CD4-positive, alpha-beta T cell treated with Interleukin-15 for 4 hours (primary cell): ENCODE results near the gene TMEM39B.
"Not testable (repeated sequence)": the region's sequence is repeated elsewhere in the genome, so short reads cannot be mapped to it uniquely, and the experiment has no call there.

Experiments
- DNase-seq: peaks from one replicate; pipeline ENCODE4 v3.0.0-alpha.2; 2020; ENCODE audit warnings: low spot score

TMEM39B gene

DNA sequence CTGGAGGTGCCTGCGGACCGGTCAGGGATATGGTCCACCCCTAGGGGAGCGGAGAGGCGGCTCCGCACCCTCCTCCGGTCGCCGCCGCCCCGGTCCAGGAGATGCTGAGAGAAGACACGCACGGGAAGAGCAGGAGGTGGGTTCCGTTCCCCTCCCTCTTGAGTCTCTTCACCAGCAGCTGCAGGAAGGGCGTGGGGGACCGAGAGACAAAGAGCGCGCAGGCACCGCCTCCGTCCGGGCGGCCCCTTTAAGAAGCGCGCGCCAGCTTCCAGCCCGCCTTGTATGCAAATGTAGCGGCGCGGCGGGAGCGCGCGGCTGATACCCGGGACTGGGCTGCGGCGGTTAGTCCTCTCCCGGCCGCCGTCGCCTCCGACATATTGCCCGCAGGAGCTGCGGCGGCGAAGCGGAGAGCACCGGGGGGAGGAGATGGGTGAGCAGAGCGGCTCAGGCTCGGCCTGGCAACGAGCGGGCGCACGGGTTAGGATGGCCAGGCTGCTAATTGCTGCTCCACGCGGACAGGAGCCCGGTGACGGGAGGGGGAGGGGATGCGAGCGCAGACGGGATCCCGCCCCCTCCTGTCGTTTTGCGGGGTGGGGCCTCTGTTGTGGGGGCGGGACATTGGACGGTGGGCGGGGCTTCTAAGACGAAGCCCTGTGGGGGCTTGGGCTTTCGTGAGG is at the start of gene TMEM39B:
Gene TMEM39B (plus strand): TSS at position 318 of the 677 bp plus-strand sequence. CDS start 109 bp downstream, at position 427.
- DNase-seq, result peak; percentile 92

- DNase-seq, result no peak
These were observed 49.4 kb upstream of the TMEM39B start for GRCh38 chr1:32023351-32023750.

DNA sequence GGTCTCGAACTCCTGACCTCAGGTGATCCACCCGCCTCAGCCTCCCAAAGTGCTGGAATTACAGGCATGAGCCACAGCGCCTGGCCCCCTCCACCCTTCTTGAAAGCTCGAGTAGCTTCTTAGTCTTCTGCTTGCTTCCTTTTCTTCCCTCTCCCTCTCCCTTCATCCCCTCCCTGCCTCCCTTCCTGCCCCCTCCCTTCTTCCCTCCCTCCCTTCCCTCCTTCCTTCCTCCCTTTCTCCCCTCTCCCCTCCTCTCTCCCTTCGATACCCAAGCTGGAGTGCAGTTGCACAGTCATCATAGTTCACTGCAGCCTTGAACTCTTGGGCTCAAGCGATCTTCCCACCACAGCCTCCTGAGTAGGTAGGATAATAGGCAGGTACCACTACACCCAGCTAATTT is 47.2 kb upstream of the TMEM39B start:
- no peak for DNase-seq

GRCh38 chr1:32028746-32029145 is 44.0 kb upstream of the TMEM39B start:
- no peak for DNase-seq

DNA sequence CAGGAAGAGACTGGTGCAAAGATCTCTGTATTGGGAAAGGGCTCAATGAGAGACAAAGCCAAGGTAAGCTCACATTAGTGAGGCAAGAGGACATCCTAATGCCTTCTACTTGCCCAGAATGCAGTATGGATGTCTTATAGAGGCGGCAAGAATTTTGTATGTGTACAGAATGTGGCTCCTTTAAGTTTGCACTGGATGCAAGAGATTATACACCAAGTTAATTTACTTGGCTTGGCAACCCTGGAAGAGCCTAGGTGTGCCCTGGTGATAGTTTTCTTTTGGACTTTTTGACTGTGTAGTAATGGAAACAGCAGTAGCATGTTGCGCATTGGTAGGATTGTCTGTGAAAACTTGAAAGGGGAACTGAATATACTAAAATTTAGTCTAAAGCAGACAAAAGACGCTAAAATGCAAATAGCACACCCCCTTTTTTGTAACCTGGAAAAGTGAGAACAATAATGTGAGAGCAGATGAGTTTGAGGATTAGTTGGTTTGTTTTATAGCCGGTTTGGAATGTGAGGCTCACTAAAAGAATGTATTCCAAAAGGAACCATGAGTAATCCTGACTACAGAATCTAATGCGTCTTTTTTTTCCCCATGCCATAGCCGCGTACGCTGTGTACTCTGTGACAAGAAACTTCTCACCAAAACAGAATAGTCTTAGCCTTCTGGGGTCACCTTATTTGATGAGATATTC is 41.0 kb upstream of the TMEM39B start:
- no peak for DNase-seq

DNA sequence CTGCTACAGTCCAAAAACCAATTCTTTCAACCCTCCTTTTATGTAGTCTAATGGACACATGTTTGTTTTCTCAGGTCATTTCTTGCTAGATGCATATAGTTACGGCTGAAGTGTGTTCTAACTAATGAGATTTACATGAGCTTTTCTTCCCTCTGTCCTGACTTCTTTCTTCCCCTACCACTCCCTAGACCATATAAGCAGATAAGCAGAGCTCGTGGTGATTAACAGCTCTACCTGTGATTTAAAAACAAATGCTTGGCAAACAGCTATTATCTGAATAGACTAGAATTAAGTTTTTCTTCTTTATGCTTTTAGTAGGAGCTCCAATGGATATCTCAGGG is 40.5 kb upstream of the TMEM39B start:
- no peak for DNase-seq

GRCh38 chr1:32035119-32035518 is 37.6 kb upstream of the TMEM39B start:
- peak; percentile 2 for DNase-seq

DNA sequence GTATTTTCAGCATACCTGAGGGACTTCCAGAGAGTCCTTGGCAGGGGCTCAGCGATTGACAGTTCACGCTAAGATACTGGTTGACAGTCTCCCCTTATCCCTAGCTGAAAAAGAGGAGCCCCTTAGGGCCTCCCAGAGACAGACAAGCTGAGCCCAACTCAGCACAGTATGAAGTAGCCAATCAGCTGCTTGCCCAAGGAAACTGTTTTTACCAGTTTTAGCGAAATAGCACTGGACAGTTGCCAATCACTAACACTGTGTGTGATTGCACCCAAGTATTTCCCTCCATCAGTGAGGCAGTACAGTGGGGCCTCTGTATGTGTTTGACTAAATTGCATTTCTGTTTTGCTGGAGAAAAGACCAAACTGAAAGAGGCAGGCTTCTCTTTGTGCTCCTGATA is 32.0 kb upstream of the TMEM39B start:
- no peak for DNase-seq

DNA sequence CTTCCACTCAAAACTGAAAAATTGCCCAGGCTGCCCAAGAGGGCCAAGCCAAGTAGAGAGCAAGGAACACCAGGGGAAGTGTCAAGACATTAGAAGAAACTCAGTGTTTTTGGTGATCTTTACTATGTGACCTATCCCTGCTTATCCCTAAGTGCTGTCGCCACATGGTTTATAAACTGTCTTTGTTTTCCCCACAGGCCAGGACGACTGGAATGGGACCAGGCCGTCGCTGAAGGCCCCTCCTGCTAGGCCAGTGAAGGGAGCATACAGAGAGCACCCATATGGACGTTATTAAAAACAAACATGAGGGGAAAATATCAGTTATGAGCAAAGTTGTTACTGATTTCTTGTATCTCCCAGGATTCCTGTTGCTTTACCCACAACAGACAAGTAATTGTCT is 30.4 kb upstream of the TMEM39B start:
- DNase-seq, result no peak

DNA sequence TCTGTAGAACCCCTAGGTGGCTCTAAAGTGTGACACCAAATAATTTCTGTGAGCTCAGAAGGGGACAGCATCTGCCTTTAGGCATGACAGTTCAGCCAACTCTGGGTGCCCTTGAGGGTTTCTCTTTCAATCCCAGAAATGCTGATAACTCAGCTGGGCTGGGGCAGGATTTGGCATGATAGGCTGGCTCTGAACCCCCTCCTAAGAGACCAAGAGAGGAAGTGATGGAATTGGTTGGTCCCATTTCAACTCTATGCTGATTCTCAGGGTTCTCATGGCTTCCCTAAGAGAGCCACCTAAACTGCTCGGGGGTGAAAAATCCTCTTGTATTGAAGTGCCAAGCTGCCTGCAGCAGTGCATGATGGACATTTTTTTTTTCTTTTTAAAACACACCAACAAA is 28.5 kb upstream of the TMEM39B start:
- no peak for DNase-seq

DNA sequence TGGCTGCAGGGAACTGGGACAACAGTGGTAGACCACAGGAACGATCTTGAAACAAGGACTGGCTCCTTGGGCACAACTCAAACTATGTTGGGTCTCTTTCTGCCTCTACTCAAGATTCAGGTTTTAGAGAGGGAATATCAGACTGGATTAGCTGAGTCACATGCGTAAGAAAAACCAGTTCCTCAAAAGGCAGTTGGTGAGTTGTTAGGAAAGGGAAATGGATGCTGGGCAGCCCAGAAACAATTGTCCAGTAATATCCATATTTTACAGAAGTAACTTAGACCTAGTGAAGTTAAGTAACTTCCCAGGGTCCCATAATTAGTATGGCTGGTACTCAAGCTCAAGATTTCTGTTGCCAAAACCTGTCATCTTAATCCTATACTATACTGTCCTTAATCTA is 27.0 kb upstream of the TMEM39B start:
- DNase-seq, result no peak

DNA sequence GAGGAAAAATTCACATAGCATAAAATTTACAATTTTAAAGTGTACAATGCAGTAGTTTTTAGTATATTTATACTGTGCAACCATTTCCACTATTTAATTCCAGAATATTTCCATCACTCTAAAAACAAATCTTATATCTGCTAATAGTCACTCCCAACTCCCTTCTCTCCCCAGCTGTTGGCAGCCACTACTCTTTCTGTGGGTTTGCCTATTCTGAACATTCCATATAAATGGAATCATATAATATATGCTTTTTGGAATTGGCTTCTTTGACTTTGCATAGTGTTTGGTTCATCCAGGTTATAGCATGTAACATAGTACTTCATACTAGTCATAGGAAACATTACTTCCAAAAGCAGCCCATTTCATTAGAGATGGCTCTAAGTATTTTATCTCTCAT is 25.0 kb upstream of the TMEM39B start:
- DNase-seq, result no peak

- no peak for DNase-seq
These were observed 24.3 kb upstream of the TMEM39B start for GRCh38 chr1:32048440-32048839.

GRCh38 chr1:32051706-32052105 is 21.0 kb upstream of the TMEM39B start:
- DNase-seq, result no peak

- no peak for DNase-seq
These were observed 19.9 kb upstream of the TMEM39B start for GRCh38 chr1:32052887-32053286.

- DNase-seq, result no peak
These were observed 17.3 kb upstream of the TMEM39B start for GRCh38 chr1:32055416-32055815.

- no peak for DNase-seq
These were observed 16.1 kb upstream of the TMEM39B start for GRCh38 chr1:32056598-32056997.

DNA sequence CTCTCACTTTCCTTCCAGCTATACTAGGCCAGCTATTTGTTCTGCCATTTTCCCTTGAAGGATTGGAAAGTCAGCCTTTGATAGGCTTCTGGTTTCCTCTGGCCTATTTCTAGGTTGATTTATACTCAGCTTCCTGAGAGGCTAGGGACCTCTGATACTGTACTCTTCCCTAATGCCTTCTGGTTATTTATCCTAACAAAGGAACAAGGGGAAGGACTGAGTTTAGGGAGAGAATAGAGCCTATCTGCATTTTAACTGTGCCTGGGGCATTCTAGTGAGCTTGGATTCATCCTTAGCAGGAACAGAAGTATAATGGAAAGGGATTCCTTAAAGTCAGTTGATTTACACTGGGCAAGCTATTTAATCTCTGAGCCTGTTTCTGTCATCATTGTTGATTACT is 11.8 kb upstream of the TMEM39B start:
- DNase-seq, result no peak

DNA sequence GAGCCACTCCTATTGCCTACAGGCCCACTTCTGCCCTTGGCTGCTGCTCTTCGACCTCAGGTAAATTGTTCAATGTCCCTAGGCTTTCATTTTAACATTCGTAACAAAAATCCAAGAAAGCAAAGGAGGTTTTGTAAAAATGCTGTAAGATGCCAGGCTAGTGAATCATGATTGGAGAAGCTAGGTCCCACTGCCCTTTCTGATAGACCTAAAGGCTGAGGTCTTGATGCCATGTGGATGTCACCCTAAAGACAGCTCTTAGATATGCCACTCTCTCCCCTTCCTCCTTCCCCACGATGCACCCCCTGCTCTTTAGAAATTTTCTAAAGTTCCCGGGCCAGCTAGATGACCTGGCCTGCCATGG is 9.9 kb upstream of the TMEM39B start:
- no peak for DNase-seq

DNA sequence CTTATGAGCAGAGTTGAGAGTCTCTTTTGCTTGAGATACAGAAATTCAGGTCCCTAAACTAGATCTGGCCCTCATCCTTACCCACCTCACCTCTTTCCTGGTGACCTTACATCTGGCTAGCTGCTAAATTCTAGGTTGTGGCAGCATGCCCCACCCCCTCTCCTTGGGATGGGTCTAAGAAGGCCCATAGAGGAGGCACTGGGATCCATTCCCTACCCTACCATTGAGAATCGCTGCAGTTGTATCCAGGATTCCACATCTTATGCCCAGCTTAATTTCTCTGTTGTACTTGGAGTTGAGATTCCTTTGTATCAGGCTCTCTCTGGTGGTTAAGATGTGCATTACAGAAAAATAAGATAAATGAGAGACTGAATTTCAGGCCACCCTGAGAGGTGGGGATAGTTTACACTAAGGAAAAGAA is 9.5 kb upstream of the TMEM39B start:
- DNase-seq, result peak; percentile 25

GRCh38 chr1:32065613-32066488 is 6.9 kb upstream of the TMEM39B start:
- not testable (repeated sequence) for DNase-seq

DNA sequence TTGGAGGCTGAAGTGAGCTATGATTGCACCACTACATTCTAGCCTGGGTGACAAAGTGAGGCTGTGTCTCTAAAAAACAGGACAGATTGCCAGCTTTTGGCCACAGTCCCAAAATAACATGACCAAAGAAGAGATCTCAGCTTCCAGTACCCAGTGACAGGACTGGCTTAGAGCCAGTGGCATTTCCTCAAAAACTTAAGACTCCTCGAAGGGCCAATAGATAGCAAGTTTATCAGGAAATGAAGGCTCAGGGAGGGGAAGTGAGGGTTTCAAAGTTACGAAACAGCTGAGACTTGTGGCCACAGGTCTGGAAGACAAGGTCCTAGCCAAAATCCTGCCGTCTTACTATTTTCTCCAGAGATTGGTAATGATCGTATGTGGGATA is 6.3 kb upstream of the TMEM39B start:
- DNase-seq, result peak; percentile 31

DNA sequence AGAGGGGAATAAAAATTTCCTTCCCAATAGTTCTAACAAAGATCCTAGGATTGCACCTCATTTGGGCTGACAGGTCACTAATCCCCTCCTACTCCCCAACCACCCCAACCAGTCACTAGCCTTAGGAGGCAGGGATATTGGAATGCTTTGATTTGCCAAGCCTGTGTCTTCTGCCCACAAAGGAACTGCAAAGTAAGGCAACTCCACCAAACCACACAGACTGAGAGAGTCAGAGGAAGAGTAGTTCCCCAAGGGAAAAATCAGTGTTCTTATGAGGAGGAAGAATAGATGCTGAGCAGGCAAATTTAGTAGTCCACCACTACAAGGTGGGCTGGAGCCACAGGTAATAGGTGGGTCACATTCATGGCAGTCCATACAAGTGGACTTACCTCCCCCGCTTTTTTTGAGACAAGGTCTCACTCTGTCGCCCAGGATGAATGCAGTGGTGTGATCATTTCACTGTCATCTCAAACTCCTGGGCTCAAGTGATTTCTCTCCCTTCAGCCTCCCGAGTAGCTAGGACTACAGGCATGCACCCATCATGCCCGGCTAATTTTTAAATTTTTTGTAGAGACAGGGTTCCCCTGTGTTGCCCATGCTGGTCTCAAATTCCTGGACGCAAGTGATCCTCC is 3.7 kb upstream of the TMEM39B start:
- no peak for DNase-seq
